Measurements from ENCODE around the gene TMPRSS11D.

DNA sequence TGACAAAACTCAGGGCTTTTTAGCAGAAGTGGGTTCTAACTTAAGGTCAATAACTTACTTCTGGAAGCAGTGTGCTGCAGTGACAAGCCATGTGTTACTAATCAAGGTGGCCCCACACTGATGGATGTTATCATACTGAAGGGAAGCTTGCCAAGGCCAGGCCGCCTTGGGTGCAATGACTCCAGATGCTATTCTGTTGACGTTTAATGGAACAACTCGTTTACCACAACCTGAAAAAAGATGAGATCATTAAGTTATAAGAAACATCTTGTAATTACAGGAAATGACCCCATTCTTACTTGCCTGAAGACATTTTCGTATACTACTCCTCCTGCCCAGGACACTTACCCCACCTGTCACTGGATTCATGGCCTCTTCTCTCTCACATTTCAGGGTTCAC, 38.9 kb upstream of the TMPRSS11D start:
- TF ChIP-seq, protein P1, sequence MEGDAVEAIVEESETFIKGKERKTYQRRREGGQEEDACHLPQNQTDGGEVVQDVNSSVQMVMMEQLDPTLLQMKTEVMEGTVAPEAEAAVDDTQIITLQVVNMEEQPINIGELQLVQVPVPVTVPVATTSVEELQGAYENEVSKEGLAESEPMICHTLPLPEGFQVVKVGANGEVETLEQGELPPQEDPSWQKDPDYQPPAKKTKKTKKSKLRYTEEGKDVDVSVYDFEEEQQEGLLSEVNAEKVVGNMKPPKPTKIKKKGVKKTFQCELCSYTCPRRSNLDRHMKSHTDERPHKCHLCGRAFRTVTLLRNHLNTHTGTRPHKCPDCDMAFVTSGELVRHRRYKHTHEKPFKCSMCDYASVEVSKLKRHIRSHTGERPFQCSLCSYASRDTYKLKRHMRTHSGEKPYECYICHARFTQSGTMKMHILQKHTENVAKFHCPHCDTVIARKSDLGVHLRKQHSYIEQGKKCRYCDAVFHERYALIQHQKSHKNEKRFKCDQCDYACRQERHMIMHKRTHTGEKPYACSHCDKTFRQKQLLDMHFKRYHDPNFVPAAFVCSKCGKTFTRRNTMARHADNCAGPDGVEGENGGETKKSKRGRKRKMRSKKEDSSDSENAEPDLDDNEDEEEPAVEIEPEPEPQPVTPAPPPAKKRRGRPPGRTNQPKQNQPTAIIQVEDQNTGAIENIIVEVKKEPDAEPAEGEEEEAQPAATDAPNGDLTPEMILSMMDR (IDR thresholded peaks at IDR 0.05) = no peak
- TF ChIP-seq POLR2A (IDR thresholded peaks at IDR 0.05) = no peak

Data from heart left ventricle (tissue), 13 donors.